Suppressor macrophage treated with lipopolysaccharide for 4 hours (primary cell): ENCODE data around the gene PLAAT2.
"Not testable (repeated sequence)": the region's sequence is repeated elsewhere in the genome, so short reads cannot be mapped to it uniquely, and the experiment has no call there.

ENCODE experiments used
- DNase-seq: peaks from one replicate; pipeline ENCODE4 v3.0.0-alpha.2; 2020

PLAAT2 gene

GRCh38 chr11:63574856-63575602 lies 11.8 kb upstream of the PLAAT2 start:
- no peak for DNase-seq

- peak; percentile 89 for DNase-seq
These were observed 11.0 kb upstream of the PLAAT2 start for GRCh38 chr11:63573881-63574855.

GRCh38 chr11:63572026-63572688 lies 9.0 kb upstream of the PLAAT2 start:
- no peak for DNase-seq

GRCh38 chr11:63569570-63569969 lies 6.4 kb upstream of the PLAAT2 start:
- no peak for DNase-seq

GRCh38 chr11:63567044-63567840 lies 4.1 kb upstream of the PLAAT2 start:
- DNase-seq, result peak; percentile 70

- no peak for DNase-seq
These were observed 1.7 kb upstream of the PLAAT2 start for GRCh38 chr11:63564784-63565350.

- peak; percentile 15 for DNase-seq
These were observed 1.0 kb upstream of the PLAAT2 start for GRCh38 chr11:63564056-63564774.

- no peak for DNase-seq
These were observed 2.5 kb downstream of the PLAAT2 start for GRCh38 chr11:63560506-63561180.

GRCh38 chr11:63558459-63559157 lies 4.6 kb downstream of the PLAAT2 start:
- no peak for DNase-seq

- DNase-seq, result no peak
These were observed 5.6 kb downstream of the PLAAT2 start for GRCh38 chr11:63557570-63557969.

- no peak for DNase-seq
These were observed 6.7 kb downstream of the PLAAT2 start for GRCh38 chr11:63556404-63557013.

GRCh38 chr11:63554877-63555223 lies 8.3 kb downstream of the PLAAT2 start:
- no peak for DNase-seq

GRCh38 chr11:63553759-63554158 lies 9.4 kb downstream of the PLAAT2 start:
- DNase-seq, result no peak

- DNase-seq, result no peak
These were observed 10.3 kb downstream of the PLAAT2 start for GRCh38 chr11:63552921-63553320.

GRCh38 chr11:63551889-63552266 lies 11.3 kb downstream of the PLAAT2 start:
- no peak for DNase-seq

- no peak for DNase-seq
These were observed 11.9 kb downstream of the PLAAT2 start for GRCh38 chr11:63551091-63551888.

GRCh38 chr11:63550156-63550700 lies 13.0 kb downstream of the PLAAT2 start:
- DNase-seq, result not testable (repeated sequence)

GRCh38 chr11:63549411-63549810 lies 13.8 kb downstream of the PLAAT2 start:
- no peak for DNase-seq

GRCh38 chr11:63548178-63548577 lies 15.0 kb downstream of the PLAAT2 start:
- no peak for DNase-seq
